HG02981 (cell line): ENCODE data around the gene YIF1A.
"Not testable (repeated sequence)": the region's sequence is repeated elsewhere in the genome, so short reads cannot be mapped to it uniquely, and the experiment has no call there.

Experiments
- ATAC-seq: cut with Tn5 transposase; IDR thresholded peaks from one replicate; pipeline ENCODE4 v1.9.1; 2021; ENCODE audit warnings: mild to moderate bottlenecking, moderate library complexity; ENCODE audit not compliant: unreplicated experiment

YIF1A gene

DNA sequence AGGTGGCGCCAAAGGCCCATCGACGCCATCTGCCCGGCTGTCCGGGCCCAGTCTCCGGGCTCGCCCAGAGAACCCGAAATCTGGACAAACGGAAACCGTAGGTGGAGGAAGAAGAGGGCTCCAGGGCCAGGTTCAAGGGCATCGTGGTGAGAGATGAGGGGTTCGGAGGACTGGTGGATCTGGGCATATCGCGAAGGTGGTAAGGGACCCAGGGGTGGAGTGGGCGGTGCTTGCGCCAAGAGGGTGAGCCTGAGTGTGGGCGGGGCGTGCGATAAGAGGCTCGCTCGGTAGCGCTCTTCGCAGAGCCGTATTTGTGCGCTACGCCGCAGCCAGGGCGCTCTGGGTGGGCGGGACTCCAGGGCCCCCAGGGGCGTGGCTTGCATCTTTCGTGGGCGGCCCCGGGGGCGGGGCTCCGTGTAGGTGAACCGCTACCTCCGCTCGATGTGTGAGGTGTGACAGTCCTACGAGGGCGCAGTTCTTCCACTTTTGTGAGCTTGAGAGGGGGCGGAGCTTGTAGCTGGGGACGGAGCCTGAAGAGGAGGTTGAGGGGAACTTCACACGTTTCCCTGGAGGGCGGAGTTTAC is 23.1 kb upstream of the YIF1A start:
- peak; percentile 51 for ATAC-seq

DNA sequence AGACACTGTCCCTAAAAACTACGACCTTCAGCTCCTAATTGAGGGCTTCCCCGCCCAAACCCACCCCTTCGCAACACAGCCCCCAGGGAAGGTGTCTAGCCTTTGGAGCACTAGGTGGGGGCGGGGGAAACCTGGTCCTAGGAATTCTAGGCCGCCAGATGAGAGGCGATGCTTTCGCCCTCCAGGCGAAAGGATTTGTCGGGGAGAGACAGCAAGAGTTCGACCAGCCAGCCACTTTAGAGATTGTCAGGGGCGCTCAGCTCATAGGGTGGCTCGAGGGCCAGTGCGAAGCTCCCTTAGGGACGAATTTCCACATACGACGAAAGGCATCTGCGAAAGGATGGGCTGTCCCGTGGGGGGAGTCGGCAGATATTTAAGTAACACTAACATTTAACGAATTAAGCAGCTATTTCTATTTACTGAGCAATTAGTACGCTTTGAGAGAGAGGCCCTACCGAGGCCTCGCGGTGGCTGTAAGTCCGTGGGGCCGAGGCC is 22.6 kb upstream of the YIF1A start:
- ATAC-seq = no peak

DNA sequence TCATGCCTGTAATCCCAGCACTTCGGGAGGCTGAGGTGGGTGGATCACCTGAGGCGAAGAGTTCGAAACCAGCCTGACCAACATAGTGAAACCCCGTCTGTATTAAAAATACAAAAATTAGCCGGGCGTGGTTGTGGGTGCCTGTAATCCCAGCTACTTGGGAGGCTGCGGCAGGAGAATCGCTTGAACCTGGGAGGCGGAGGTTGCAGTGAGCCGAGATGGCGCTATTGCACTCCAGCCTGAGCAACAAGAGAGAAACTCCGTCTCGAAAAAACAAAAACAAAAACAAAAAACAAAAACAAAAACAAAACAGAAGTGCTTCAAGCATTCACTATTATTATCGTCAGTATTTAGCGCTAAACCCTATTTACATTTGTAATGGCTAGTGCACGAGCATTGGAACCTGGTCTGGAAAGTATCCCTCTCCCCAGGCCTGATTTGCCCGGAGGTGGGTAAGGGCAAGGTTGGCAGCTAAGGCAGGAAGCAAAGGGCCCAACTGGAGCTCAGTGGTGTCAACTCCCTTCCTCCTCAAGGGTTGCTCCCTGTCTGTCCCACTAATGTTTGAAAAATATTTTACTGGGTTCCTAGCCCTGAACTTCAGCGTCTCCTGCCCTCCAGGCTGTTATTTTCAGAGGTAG is 22.0 kb upstream of the YIF1A start:
- ATAC-seq = not testable (repeated sequence)

DNA sequence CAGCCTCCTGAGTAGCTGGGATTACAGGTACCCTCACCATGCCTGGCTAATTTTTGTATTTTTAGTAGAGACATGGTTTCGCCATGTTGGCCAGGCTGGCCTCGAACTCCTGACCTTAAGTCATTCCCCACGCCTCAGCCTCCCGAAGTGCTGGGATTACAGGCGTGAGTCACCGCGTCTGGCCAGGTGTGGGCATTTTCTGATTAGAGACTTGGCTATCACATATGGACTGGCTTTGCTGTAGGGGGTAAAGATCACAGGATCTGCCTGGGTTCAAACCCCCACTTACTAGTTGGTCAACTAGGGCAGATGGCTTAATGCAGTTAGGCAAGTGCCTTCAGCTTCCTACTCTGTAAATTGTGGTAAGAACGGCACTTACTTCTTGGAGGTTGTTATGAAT is 21.4 kb upstream of the YIF1A start:
- ATAC-seq = no peak

DNA sequence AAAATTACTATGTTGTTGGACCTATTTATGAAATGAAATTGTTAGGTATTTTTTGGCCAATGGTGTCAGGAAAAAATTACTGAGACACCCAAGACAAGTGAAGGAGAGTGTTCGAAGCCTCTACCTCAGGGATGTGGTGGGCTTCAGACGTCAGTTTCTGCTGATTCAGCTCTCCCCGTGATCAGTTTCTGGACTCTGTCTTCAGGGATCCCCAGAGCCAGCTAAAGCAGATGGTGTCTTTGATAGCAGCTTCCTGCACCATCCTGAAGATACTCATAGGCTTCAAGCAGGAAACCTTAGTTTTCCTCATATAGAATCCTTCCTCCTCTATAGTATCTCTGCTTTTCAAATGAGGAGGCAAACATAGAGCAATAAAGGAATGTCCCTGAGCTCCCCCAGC is 20.5 kb upstream of the YIF1A start:
- ATAC-seq = no peak

DNA sequence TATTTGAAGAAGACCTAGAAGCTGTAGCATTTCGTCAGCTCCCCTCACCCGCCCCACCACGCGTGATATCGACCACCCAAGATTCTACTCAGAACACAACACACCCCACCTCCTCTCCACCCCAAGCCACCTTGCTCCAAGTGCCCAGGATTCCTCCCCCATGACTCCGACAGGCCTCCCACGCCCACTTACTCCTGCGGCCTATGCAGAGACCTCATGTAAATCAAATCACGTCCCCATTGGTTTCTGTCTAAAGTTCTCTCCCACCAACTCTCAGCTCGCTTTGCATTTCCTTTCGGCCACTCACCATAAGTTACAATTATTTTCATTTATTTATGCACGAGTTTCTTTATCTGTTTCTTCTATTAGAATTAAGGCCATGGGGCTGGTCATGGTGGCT is 13.7 kb upstream of the YIF1A start:
- no peak for ATAC-seq

DNA sequence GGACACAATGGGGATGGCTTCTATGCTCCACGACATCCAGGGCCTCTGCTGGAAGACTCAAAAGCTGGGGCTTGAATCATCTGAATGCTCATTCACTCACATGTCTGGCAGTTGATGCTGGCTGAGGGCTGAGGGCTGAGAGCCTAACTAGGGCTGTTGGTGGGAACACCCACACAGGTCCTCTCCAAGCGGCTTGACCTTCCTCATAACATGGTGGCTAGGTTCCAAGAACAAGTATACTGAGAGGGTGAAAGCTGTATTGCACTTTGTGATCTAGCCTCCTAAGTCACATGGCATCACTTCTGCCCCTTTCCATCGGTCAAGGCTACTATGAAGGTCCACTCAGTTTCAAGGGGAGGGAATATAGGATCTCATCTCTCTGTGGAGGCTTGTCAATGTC is 10.2 kb upstream of the YIF1A start:
- no peak for ATAC-seq

DNA sequence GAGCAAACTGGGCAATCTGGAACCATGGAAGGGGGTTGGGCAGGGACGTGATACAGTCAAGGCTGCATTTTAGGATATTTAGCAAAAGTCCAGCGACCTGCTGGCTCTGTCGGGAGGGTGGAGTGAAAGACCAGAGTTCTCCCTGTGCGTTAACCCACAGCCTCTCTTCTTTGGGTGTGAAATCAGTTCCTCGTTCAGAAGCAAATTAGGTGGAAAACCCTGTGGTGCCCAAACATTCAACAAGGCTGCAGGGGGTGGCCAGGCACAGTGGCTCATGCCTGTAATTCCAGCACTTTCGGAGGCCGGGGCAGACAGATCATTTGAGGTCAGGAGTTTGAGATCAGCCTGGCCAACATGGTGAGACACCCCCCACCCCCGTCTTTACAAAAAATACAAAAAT is 8.7 kb upstream of the YIF1A start:
- no peak for ATAC-seq

DNA sequence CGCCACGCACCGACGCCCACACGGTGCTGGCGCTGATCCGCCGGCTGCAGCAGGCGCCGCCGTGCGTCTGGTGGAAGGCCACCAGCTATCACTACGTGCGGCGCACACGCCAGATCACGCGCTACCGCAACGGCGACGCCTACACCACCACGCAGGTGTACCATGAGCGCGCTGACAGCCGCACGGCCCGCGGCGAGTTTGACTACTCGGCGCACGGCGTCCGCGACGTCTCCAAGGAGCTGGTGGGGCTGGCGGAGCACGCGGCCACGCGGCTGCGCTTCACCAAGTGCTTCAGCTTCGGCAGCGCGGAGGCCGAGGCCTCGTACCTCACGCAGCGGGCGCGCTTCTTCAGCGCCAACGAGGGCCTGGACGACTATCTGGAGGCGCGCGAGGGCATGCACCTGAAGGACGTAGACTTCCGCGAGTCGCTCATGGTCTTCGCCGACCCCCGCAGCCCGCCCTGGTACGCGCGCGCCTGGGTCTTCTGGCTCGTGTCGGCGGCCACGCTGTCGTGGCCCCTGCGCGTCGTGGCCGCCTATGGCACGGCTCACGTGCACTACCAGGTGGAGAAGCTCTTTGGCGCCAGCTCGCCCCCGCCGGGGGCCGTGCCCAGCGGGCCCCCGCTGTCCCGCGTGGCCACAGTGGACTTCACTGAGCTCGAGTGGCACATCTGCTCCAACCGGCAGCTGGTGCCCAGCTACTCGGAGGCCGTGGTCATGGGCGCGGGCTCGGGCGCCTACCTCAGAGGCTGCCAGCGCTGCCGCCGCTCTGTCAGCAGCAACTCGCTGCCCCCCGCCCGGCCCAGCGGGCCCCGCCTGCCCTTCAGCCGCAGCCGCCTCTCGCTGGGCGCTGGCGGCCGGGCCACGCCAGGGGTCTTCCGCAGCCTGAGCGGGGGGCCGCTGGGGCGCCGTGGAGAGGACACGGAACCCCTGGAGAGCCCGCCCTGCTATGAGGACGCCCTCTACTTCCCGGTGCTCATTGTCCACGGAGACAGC is 6.0 kb upstream of the YIF1A start:
- no peak for ATAC-seq

DNA sequence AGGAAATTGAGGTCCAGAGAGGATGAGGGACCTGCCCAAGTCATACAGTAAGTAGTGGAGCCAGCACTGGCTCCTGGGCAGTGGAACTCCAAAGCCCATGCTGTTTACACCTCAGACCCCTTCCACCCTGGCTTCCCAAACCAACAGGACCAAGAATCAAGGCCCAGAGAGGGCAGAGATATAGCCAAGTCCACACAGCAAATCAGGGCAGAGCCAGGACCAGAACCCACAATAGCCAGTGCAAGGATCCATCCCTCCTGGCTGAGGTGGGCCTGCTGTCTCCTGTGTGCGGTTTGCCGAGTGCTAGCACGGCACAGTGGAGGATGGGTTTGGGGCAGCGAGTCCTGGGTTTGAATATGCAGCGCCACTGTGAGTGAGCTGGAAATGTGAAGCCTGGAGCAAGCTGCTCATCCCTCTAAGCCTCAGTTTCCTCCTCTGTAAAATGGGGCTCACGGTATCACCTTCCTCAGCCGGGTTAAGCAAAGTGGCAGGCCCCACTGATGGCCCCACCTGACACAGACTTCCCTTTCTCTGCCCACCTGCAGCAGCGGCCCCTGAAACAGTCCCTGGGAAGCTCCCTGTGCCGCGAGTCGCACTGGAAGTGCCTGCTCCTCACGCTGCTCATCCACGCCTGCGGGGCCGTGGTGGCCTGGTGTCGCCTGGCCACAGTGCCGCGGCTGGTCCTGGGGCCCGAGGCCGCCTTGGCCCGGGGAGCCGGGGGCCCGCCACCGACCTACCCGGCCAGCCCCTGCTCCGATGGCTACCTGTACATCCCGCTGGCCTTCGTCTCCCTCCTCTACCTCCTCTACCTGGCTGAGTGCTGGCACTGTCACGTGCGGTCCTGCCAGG is 5.1 kb upstream of the YIF1A start:
- ATAC-seq = no peak

DNA sequence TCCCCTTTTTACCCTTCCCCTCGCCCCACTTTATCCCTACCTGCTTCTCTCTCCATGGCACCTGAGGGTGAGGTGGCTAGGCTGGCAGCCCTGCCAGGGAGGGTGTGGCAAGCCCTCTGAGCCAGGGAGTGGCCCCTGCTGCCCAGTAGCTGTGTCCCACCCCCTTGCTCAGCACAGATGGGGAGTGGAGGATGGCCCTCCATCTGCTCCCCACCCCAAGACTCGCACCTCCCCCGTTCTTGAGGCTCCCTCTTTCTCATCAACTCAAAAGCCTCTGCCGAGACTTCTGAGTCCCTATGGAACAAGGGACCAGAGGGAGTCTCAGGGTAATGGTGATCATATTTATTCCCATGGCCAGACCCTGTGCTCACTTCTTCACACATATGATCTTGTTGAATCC is 4.4 kb upstream of the YIF1A start:
- ATAC-seq = no peak

DNA sequence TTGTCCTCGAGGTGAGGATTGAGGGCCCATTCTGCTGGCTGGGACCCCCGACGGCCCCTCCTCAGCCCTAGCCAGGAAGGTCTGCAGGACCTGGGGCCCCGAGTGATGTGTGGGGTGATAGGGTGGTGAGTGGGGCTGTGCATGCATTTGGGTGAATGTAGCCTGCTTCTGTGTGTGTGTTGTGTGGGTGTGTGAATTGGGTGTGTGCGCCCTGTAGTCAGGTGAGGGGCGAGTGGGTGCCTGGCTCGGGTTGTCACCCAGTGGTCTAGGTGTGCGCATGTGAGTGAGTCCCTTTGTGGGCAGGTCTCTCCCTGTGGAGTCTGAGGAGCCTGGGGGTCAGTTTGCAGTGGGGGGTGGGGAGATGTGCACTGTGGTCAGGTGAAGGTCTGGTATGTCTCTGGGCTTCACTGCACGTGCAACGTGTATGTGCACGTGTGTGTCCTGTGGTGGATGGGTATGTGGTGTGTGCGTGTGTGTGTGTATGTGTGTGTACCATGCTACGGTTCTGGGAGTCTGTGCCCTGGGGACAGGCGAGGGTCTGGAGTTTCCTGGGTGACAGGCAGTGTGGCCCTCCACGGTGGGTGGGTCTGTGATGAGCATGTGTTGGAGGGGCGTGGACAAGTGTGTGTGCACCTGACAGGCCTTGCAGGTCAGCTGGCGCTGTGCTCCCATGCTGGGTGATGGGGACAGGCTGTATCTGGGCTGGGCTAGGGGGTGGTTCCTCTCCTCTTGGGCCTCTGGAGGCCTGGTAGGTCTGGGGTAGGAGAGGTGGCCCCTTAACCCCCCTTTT is 3.8 kb upstream of the YIF1A start:
- no peak for ATAC-seq

DNA sequence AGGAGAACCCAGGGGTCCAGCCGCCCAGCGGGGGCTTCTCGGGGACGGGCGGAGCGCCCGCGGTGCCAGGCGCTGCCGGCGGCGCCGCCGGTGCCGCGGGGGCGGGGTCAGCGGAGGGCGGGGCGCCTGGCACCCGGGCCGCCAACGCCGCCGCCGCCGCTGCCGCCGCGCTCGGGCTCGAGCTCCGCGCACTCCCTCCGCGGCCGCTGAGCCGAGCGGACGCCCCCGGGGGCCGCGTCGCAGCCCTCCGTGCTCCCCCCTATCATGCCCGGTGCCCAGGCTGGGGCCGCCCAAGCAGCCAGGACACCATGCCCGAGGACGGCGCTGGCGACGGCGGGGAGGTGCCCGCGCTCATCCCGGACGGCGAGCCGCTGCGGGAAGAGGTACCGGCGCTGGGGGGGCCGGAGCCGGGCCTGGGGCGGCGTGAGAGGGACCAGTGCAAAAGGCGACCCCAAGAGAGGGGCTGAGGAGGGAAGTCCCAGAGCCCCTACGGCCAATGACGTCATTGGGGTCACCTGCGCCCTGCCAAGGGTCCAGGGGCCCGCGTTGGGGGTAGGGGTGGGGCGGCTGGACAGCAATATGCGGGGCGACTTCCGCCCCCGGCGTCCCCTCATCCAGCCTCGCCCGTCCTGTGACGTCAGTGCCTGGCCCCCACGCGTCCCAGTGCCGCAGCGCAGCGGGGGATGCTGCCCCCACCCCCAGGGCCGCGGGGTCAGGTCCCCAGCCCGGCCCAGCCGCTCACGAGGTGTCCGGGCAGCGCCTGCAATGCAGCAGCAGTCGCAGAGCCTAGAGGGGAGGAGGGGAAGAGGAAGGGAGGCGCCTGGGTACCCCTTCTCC is 3.0 kb upstream of the YIF1A start, which contains the start of gene TMEM151A:
Gene TMEM151A (plus strand): TSS at position 189 of the 837 bp plus-strand sequence. CDS start 120 bp downstream, at position 309.
- no peak for ATAC-seq

DNA sequence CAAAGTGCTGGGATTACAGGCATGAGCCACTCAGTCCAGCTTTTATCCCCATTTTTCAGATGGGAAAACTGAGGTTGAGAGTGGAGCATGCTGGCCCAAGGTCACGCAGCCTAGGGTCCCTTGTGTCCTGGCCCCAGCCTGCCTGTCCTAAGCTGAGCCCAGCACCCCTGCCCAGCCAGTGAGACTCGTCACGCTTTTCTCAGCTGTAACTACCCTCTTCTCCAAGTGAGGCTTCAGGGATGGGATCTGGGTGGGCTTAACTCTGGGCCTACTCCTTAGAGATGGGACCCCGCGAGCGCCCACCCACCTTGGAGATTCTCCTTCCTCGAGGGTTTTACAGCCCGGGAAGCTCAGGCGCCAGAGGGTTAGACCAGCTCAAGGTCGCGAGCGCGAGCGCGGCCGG is 2.4 kb upstream of the YIF1A start:
- ATAC-seq = no peak

DNA sequence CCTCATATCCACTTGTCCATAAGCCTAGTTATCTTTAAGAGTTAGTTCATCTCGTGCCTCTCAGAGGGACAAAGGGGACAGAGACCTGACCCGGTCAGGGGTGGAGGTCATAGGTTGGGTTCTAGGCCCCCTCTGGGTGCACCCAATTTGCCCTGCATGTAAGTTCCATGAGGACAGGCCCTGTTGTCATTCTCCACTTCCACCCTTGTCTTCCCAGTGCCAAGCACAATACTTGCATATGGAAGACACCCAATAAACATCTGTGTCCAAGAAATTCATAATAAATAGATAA is 1.3 kb upstream of the YIF1A start:
- ATAC-seq = no peak

DNA sequence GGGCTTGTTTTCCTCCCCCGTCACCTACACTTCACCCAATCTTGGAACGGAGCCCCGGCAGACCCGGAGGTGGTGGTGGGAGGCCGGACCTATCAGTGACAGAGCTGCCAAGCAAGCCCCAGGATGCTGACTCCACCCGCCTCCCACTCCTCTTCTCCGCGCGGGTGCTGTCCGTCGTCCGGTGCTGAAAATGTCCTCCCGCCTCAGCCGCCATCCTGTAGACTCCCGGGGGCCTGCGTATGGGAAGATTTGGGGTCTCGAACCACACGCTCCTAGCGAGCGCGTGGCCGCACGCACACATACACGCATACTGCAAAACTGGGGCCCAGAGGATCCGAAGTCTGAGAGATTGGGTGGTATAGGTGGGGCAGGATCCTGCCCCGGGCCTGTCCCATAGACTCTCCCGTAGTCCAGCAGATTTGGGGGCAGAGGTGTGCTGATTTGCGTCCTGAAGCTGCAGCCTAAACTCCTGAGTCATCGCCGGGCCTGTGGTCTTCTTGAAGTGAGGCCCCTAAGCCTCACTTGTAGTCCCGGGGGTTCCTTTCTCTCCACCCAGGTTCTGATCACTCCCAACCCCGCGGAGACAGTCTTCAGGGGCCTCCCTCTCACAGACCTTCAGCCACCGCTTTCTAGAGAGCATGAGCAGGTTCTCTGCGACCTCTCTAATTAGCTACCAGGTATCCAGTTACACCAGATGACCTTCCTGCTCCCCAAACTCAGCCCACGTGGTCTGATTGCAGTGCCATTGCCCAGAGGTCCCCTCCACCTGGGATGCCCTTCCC is 796 bp upstream of the YIF1A start:
- ATAC-seq = peak; percentile 29

DNA sequence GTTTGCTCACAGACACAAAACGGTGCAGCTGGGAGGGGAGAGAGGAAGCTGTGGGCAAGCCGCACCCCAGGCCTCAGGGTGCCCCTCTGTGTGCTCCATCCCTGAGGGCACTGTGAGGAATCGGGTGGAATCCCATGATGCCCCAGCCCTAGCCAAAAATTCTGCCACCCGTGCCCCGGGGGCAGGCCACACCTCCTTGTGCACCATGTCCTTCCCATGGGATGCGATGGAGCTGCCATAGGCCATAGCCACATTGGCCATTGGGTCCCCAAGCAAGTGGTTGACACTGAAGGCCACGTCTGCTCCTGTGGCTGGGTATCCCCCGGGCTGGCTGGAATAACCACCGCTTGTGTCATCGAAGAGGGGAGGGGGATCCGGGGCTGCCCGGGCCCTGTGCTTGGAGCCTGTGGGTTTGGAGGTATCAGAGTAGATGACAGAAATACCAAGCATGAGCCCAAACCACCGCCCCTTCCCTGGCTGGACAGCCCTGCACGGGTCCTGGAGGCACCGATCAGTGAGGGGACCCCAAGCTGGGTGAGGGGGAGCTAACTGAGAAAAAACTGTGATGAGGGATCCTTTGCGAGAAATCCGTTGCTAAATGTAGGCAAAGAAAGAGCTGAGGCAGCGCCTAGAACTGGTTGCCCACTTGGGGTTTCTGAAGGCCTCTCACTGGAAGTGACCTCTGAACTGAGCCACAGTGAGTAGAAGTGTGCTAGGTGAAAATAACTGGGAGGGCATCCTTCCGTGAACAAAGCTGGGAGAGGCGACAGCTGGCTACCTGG is 863 bp downstream of the YIF1A start:
- ATAC-seq = no peak
